Measurements from ENCODE around the gene KCNA5. TPM values are rescaled to one million over a fixed set of nuclear protein-coding genes. Genes with fewer than 3 reads are reported as not detected.

The KCNA5 gene
- total RNA-seq: not detected

- Mint-ChIP-seq H3K27me3 (ENCODE audit: low read depth) (peaks cover 62% of the 10 kb centered on the region), H3K4me3 (no peak within 1 kb of the TSS), H3K36me3 (ENCODE audit: insufficient read depth in 2 of 2) (no peaks in the 10 kb centered on the region), H3K27ac (no peak within 1 kb of the TSS), H3K4me1 (ENCODE audit: low read depth) (no peaks in the 10 kb centered on the region), H3K9me3 (no peaks in the 10 kb centered on the region)
- ATAC-seq (replicated peaks in 1 of 2) (no peak), DNase-seq (no peak)
These were observed at the start of gene KCNA5 for GRCh38 chr12:5043589-5044419. Gene KCNA5 (plus strand): TSS chr12:5043879. CDS start chr12:5044148, 269 bp downstream.

GRCh38 chr12:4994622-4995021 lies 49.1 kb upstream of the KCNA5 start:
- Mint-ChIP-seq H3K9me3 (no peaks in the 10 kb centered on the region), H3K4me1 (ENCODE audit: low read depth) (no peaks in the 10 kb centered on the region), H3K27ac (no peak overlapping the region), H3K4me3 (no peak overlapping the region), H3K36me3 (ENCODE audit: insufficient read depth in 2 of 2) (no peaks in the 10 kb centered on the region), H3K27me3 (ENCODE audit: low read depth) (peaks cover 47% of the 10 kb centered on the region)
- no peak for ATAC-seq (replicated peaks in 1 of 2)
- no peak for DNase-seq

DNA sequence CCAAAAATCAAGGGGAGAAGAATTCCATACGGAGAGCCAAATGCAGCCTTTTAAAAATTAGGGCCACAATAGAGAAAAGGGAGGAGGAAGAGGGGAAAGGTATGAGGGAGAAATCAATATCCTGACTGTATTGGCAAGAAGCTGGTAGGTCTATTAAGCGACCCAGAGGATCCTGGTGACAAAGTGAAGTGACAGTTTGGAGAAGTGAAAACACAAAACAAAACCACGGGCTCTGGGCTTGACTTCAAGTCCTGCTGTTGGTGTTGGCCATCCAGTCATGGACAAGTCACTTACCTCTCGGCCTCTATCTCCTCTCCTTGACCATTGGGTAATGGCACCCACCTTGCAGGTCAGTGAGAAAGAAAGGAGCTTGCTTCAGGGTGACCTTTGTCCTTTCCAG lies 47.0 kb upstream of the KCNA5 start:
- ATAC-seq (replicated peaks in 1 of 2) (no peak), DNase-seq (no peak)
- H3K4me3 Mint-ChIP-seq: no peak overlapping the region
- H3K4me1 Mint-ChIP-seq (ENCODE audit: low read depth): no peaks in the 10 kb centered on the region
- H3K27ac Mint-ChIP-seq: no peak overlapping the region
- H3K9me3 Mint-ChIP-seq: no peaks in the 10 kb centered on the region
- peaks cover 36% of the 10 kb centered on the region for H3K27me3 Mint-ChIP-seq (ENCODE audit: low read depth)
- no peaks in the 10 kb centered on the region for H3K36me3 Mint-ChIP-seq (ENCODE audit: insufficient read depth in 2 of 2)

- Mint-ChIP-seq H3K36me3 (ENCODE audit: insufficient read depth in 2 of 2) (no peaks in the 10 kb centered on the region), H3K9me3 (no peaks in the 10 kb centered on the region), H3K4me3 (no peak overlapping the region), H3K27me3 (ENCODE audit: low read depth) (peaks cover 26% of the 10 kb centered on the region), H3K4me1 (ENCODE audit: low read depth) (no peaks in the 10 kb centered on the region), H3K27ac (no peak overlapping the region)
- no peak for ATAC-seq (replicated peaks in 1 of 2)
- DNase-seq: no peak
These were observed 45.7 kb upstream of the KCNA5 start for GRCh38 chr12:4997939-4998338.

DNA sequence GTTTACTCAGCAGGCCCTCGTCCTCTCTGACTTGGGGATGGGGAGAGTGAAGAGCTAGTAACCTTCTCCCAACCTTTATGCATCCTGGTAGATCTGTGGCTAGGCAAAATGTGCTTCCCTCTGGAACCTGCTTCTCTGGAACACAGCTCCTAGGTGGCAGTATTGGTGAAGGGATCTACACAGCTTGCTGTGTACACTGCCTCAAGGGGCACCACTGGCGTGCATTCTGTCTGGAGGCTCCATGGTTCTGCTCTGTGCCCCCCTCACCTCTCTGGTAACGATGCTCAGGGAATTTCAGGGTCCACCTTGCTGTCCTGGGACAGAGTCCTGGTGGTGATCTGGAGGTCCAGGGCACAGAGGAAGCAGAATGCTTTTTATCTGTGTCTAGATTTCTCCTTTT lies 43.5 kb upstream of the KCNA5 start:
- H3K27me3 Mint-ChIP-seq (ENCODE audit: low read depth): peaks cover 19% of the 10 kb centered on the region
- H3K9me3 Mint-ChIP-seq: no peaks in the 10 kb centered on the region
- DNase-seq (no peak), ATAC-seq (replicated peaks in 1 of 2) (no peak)
- no peaks in the 10 kb centered on the region for H3K4me1 Mint-ChIP-seq (ENCODE audit: low read depth)
- H3K36me3 Mint-ChIP-seq (ENCODE audit: insufficient read depth in 2 of 2): no peaks in the 10 kb centered on the region
- H3K27ac Mint-ChIP-seq: no peak overlapping the region
- no peak overlapping the region for H3K4me3 Mint-ChIP-seq

DNA sequence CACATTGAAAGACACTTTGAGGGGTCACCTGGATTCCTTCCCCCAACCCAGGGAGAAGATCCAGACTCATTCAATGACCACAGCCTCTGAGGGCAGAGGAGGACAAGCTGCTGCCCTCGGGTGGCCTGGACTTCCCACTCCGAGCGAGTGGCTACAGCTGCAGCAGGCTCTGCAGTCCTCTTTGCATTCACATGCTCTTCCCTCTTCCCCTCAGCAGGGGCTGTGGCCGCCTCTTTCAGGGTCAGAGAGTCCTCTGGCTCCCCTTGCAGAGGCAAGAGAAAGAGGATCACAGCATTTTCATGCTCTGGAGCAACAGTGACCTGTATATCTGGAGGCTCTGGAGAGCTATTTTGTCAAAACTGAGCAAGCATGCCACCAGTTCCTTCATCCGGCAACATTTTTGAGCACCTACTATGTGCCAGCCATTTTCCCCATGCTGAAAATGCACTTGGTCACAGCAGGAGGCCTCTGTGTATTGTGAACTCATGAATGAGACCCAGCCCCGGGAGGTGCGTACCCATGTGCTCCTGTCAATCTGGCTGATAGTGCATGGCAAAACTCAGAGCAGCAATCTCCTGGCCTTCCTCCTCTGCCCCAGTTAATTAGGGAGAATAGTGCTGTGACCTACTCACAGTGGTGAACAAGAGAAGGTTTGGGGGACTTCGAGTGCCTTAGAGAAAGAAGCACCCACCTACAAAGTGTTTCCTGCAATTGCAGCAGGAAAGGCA lies 42.9 kb upstream of the KCNA5 start:
- H3K4me3 Mint-ChIP-seq: no peak overlapping the region
- H3K4me1 Mint-ChIP-seq (ENCODE audit: low read depth): no peaks in the 10 kb centered on the region
- no peaks in the 10 kb centered on the region for H3K36me3 Mint-ChIP-seq (ENCODE audit: insufficient read depth in 2 of 2)
- no peak for ATAC-seq (replicated peaks in 1 of 2)
- H3K27me3 Mint-ChIP-seq (ENCODE audit: low read depth): peaks cover 14% of the 10 kb centered on the region
- no peaks in the 10 kb centered on the region for H3K9me3 Mint-ChIP-seq
- H3K27ac Mint-ChIP-seq: no peak overlapping the region
- DNase-seq: no peak

- no peak overlapping the region for H3K4me3 Mint-ChIP-seq
- H3K36me3 Mint-ChIP-seq (ENCODE audit: insufficient read depth in 2 of 2): no peaks in the 10 kb centered on the region
- no peaks in the 10 kb centered on the region for H3K4me1 Mint-ChIP-seq (ENCODE audit: low read depth)
These were observed 40.5 kb upstream of the KCNA5 start for GRCh38 chr12:5003025-5003666.

GRCh38 chr12:5008661-5009060 lies 35.0 kb upstream of the KCNA5 start:
- Mint-ChIP-seq H3K27me3 (ENCODE audit: low read depth) (peaks cover 13% of the 10 kb centered on the region), H3K9me3 (no peaks in the 10 kb centered on the region), H3K4me3 (no peak overlapping the region), H3K27ac (no peak overlapping the region), H3K4me1 (ENCODE audit: low read depth) (no peaks in the 10 kb centered on the region), H3K36me3 (ENCODE audit: insufficient read depth in 2 of 2) (no peaks in the 10 kb centered on the region)
- no peak for DNase-seq
- no peak for ATAC-seq (replicated peaks in 1 of 2)

More at GRCh38 chr12:5003025-5003666, 40.5 kb upstream of the KCNA5 start:
- Mint-ChIP-seq H3K27me3 (ENCODE audit: low read depth) (peaks cover 14% of the 10 kb centered on the region), H3K27ac (no peak overlapping the region), H3K9me3 (no peaks in the 10 kb centered on the region)
- peak; percentile 47 to 56 for DNase-seq
- ATAC-seq (replicated peaks in 1 of 2): peak; percentile 56 to 74

DNA sequence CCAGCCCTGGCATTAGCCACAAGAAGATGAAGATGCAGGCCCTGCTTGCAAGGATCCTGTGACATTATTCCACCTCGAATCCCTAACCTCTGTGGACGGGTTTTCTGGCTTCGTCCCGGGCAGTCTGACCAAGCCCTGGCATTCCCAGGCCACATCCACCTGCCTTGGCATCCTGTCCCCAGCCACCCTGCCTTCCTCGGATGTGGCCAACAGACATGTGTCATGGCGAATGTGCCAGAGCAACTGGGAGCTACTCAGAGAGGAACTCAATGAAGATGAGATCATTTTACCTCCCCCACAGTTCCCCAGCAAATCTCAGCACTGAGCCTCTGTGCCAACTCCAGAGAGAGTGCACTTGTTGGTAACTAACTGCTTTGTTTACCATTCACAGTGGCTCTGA lies 33.5 kb upstream of the KCNA5 start:
- no peak for DNase-seq
- H3K4me3 Mint-ChIP-seq: no peak overlapping the region
- no peak overlapping the region for H3K27ac Mint-ChIP-seq
- H3K9me3 Mint-ChIP-seq: no peaks in the 10 kb centered on the region
- ATAC-seq (replicated peaks in 1 of 2): no peak
- H3K4me1 Mint-ChIP-seq (ENCODE audit: low read depth): no peaks in the 10 kb centered on the region
- H3K27me3 Mint-ChIP-seq (ENCODE audit: low read depth): peaks cover 13% of the 10 kb centered on the region
- no peaks in the 10 kb centered on the region for H3K36me3 Mint-ChIP-seq (ENCODE audit: insufficient read depth in 2 of 2)

DNA sequence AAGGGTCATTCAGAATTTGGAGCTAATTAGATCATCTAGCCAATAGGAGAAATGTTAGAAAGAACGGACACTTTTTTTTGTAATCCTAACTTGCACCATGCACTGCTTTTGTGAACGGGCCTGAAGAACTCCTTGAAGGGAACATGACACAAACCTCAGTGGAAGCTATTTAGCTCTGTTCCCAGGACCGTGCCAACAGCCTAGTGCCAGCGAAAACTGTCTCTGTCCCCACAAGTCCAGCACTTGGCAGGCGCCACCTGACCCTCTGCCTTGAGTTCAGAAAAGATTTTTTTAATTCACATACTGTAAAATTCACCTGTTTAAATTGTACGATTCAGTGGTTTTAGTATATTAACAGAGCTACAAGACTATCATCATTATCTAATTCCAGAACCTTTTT lies 31.3 kb upstream of the KCNA5 start:
- Mint-ChIP-seq H3K4me3 (no peak overlapping the region), H3K9me3 (no peaks in the 10 kb centered on the region), H3K36me3 (ENCODE audit: insufficient read depth in 2 of 2) (no peaks in the 10 kb centered on the region), H3K27ac (no peak overlapping the region), H3K27me3 (ENCODE audit: low read depth) (peaks cover 7% of the 10 kb centered on the region), H3K4me1 (ENCODE audit: low read depth) (no peaks in the 10 kb centered on the region)
- ATAC-seq (replicated peaks in 1 of 2) (no peak), DNase-seq (no peak)

DNA sequence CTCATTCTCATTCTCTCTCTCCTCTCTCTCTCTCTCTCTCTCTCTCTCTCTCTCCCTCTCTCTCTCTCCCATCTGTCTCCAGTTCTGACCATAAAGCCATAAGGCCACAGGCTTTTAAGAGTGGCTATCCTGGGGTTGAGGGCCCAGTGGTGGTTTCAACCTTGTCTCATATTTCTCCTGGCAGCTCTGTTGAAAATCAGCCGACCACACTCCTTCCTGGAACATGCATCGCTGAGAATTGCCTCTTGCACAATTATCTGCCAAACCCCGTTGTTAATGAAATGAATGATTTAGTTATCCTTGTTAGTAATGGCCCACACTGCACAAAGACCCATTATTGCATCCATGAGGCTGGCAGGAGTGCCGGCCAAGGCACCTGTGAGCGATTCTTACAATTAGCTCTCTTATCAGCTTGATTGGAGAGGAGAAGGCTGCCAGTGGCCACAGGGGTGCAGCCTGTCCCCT lies 30.4 kb upstream of the KCNA5 start:
- Mint-ChIP-seq H3K4me3 (no peak overlapping the region), H3K27ac (no peak overlapping the region), H3K27me3 (ENCODE audit: low read depth) (peaks cover 7% of the 10 kb centered on the region), H3K9me3 (no peaks in the 10 kb centered on the region), H3K4me1 (ENCODE audit: low read depth) (no peaks in the 10 kb centered on the region), H3K36me3 (ENCODE audit: insufficient read depth in 2 of 2) (no peaks in the 10 kb centered on the region)
- DNase-seq: no peak
- ATAC-seq (replicated peaks in 1 of 2): no peak

- Mint-ChIP-seq H3K27me3 (ENCODE audit: low read depth) (peaks cover 7% of the 10 kb centered on the region), H3K4me3 (no peak overlapping the region), H3K36me3 (ENCODE audit: insufficient read depth in 2 of 2) (no peaks in the 10 kb centered on the region), H3K9me3 (no peaks in the 10 kb centered on the region), H3K4me1 (ENCODE audit: low read depth) (no peaks in the 10 kb centered on the region), H3K27ac (no peak overlapping the region)
- DNase-seq (no peak), ATAC-seq (replicated peaks in 1 of 2) (no peak)
These were observed 29.4 kb upstream of the KCNA5 start for GRCh38 chr12:5014269-5014668.
